ENCODE data around the gene SMIM15. TPM values are rescaled to one million over a fixed set of nuclear protein-coding genes. Genes with fewer than 3 reads are reported as not detected.
A peak's percentile ranks its signal among the peaks of the same experiment; 100 is the strongest.

SMIM15 gene
- total and polyA plus RNA-seq, 10 of the 15 experiments (the other 5 are each of a cell fraction or from before 2014, with no cell fraction given), result 13.8 to 83.3 (median 53.9) TPM

GRCh38 chr5:61202213-61202612 is 39.9 kb upstream of the SMIM15 start (continued):
- TF ChIP-seq CUX1 (IDR thresholded peaks at IDR 0.05; ENCODE audit: insufficient replicate concordance, low read depth, low read length) (no peak), CREM (IDR thresholded peaks at IDR 0.05; ENCODE audit: low read depth) (peak; percentile 74), ZNF207 (IDR thresholded peaks at IDR 0.05; ENCODE audit: borderline replicate concordance) (no peak), RCOR1 (conservative IDR thresholded peaks at IDR 0.05; ENCODE audit: low read depth, low read length) (no peak), CHD2 (IDR thresholded peaks at IDR 0.05; ENCODE audit: borderline replicate concordance, low read depth, low read length) (no peak), REST (IDR thresholded peaks at IDR 0.05; ENCODE audit: low read depth, low read length) (no peak), BCL11A (IDR thresholded peaks at IDR 0.05; ENCODE audit: low read depth, low read length) (peak; percentile 97), DPF2 (IDR thresholded peaks at IDR 0.05) (peak; percentile 96), TBL1XR1 (IDR thresholded peaks at IDR 0.05; ENCODE audit: low read depth, low read length) (no peak), EED (IDR thresholded peaks at IDR 0.05; ENCODE audit: low read depth) (peak; percentile 42; the same call in 1 of the 2 replicates), GATAD2B (conservative IDR thresholded peaks at IDR 0.05; ENCODE audit: low read depth) (peak; percentile 46; the same call in 1 of the 2 replicates)
- TF ChIP-seq, protein P1, sequence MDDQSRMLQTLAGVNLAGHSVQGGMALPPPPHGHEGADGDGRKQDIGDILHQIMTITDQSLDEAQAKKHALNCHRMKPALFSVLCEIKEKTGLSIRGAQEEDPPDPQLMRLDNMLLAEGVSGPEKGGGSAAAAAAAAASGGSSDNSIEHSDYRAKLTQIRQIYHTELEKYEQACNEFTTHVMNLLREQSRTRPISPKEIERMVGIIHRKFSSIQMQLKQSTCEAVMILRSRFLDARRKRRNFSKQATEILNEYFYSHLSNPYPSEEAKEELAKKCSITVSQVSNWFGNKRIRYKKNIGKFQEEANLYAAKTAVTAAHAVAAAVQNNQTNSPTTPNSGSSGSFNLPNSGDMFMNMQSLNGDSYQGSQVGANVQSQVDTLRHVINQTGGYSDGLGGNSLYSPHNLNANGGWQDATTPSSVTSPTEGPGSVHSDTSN (IDR thresholded peaks at IDR 0.05; ENCODE audit: insufficient replicate concordance, low read depth, low read length), result no peak
- TF ChIP-seq, protein P2, sequence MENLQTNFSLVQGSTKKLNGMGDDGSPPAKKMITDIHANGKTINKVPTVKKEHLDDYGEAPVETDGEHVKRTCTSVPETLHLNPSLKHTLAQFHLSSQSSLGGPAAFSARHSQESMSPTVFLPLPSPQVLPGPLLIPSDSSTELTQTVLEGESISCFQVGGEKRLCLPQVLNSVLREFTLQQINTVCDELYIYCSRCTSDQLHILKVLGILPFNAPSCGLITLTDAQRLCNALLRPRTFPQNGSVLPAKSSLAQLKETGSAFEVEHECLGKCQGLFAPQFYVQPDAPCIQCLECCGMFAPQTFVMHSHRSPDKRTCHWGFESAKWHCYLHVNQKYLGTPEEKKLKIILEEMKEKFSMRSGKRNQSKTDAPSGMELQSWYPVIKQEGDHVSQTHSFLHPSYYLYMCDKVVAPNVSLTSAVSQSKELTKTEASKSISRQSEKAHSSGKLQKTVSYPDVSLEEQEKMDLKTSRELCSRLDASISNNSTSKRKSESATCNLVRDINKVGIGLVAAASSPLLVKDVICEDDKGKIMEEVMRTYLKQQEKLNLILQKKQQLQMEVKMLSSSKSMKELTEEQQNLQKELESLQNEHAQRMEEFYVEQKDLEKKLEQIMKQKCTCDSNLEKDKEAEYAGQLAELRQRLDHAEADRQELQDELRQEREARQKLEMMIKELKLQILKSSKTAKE (IDR thresholded peaks at IDR 0.05; ENCODE audit: low read depth, poor library complexity, severe bottlenecking), result peak; percentile 64
- TF ChIP-seq, protein P3, sequence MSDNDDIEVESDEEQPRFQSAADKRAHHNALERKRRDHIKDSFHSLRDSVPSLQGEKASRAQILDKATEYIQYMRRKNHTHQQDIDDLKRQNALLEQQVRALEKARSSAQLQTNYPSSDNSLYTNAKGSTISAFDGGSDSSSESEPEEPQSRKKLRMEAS (IDR thresholded peaks at IDR 0.05; ENCODE audit: low read depth, low read length), result no peak
- TF ChIP-seq, protein P4, sequence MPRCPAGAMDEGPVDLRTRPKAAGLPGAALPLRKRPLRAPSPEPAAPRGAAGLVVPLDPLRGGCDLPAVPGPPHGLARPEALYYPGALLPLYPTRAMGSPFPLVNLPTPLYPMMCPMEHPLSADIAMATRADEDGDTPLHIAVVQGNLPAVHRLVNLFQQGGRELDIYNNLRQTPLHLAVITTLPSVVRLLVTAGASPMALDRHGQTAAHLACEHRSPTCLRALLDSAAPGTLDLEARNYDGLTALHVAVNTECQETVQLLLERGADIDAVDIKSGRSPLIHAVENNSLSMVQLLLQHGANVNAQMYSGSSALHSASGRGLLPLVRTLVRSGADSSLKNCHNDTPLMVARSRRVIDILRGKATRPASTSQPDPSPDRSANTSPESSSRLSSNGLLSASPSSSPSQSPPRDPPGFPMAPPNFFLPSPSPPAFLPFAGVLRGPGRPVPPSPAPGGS (IDR thresholded peaks at IDR 0.05; ENCODE audit: borderline replicate concordance, insufficient read depth, low read depth, low read length, poor library complexity, severe bottlenecking), result peak; percentile 76

Data from GM12878 (cell line).